Endothelial cell (in vitro differentiated cells): Measurements from ENCODE around the gene ADAMTS8. TPM values are rescaled to one million over a fixed set of nuclear protein-coding genes. Genes with fewer than 3 reads are reported as not detected.

ENCODE experiments used
- DNase-seq: peaks from one replicate; pipeline ENCODE4 v3.0.0; 2021; ENCODE audit warnings: low spot score
- H3K27ac Mint-ChIP-seq: one replicate; pipeline ENCODE4 v1.8.0; 2021; ENCODE audit warnings: mixed read lengths, inconsistent platforms; ENCODE audit not compliant: unreplicated experiment
- H3K27me3 Mint-ChIP-seq: one replicate; pipeline ENCODE4 v1.8.0; 2021; ENCODE audit warnings: mild to moderate bottlenecking, moderate library complexity, mixed read lengths, inconsistent platforms; ENCODE audit not compliant: unreplicated experiment
- H3K36me3 Mint-ChIP-seq: one replicate; pipeline ENCODE4 v1.8.0; 2021; ENCODE audit warnings: mild to moderate bottlenecking, low read depth, mixed read lengths, inconsistent platforms; ENCODE audit not compliant: unreplicated experiment
- H3K4me1 Mint-ChIP-seq: one replicate; pipeline ENCODE4 v1.8.0; 2021; ENCODE audit warnings: mild to moderate bottlenecking, mixed read lengths, inconsistent platforms; ENCODE audit not compliant: unreplicated experiment
- H3K4me3 Mint-ChIP-seq: one replicate; pipeline ENCODE4 v1.8.0; 2021; ENCODE audit warnings: mild to moderate bottlenecking, mixed read lengths, inconsistent platforms; ENCODE audit not compliant: unreplicated experiment
- H3K9me3 Mint-ChIP-seq: one replicate; pipeline ENCODE4 v1.8.0; 2021; ENCODE audit warnings: mixed read lengths, inconsistent platforms; ENCODE audit not compliant: unreplicated experiment
- total RNA-seq: library from RNA; stranded (reverse); fragmentation: NEBNext Ultra II Directional; extraction: Animal tissue kit (Norgen Biotek cat#: 25700); gene quantifications from one replicate; pipeline ENCODE4 v1.2.1, GENCODE V29; 2021; ENCODE audit not compliant: unreplicated experiment
- TF ChIP-seq, protein P1 (sequence below): fragments of 200-600 bp; sonication (generic); IDR thresholded peaks from one replicate; pipeline ENCODE4 v1.5.0; 2021; ENCODE audit warnings: antibody characterized with exemption; ENCODE audit not compliant: unreplicated experiment

ADAMTS8 gene
- total RNA-seq, 1 donor from 2014 or later = 0.31 TPM

DNA sequence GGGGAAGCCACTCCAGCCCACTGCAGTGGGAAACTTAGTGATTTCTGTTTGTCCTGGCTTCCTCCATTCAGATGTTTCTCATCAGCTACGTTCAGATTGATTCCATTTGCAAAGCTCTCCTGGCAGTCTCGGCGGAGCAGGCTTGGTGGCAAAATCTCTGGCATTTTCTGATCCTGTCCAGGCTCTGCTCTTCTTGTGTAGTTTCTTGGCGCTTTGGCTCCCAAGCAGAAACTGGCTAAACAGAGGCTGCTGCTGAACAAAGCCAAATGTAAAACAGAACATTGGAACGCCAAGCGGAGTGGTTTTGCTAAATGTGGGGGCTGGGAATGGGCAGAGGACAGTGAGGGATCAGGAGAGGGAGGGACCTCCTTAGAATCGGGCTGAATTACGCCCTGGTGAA lies 36.7 kb downstream of the ADAMTS8 start:
- Mint-ChIP-seq H3K9me3 (no peaks in the 10 kb centered on the region), H3K4me3 (no peak overlapping the region), H3K27ac (no peak overlapping the region), H3K27me3 (peaks cover 7% of the 10 kb centered on the region), H3K36me3 (no peaks in the 10 kb centered on the region), H3K4me1 (peaks cover 10% of the 10 kb centered on the region)
- TF ChIP-seq, protein P1, sequence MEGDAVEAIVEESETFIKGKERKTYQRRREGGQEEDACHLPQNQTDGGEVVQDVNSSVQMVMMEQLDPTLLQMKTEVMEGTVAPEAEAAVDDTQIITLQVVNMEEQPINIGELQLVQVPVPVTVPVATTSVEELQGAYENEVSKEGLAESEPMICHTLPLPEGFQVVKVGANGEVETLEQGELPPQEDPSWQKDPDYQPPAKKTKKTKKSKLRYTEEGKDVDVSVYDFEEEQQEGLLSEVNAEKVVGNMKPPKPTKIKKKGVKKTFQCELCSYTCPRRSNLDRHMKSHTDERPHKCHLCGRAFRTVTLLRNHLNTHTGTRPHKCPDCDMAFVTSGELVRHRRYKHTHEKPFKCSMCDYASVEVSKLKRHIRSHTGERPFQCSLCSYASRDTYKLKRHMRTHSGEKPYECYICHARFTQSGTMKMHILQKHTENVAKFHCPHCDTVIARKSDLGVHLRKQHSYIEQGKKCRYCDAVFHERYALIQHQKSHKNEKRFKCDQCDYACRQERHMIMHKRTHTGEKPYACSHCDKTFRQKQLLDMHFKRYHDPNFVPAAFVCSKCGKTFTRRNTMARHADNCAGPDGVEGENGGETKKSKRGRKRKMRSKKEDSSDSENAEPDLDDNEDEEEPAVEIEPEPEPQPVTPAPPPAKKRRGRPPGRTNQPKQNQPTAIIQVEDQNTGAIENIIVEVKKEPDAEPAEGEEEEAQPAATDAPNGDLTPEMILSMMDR = no peak
- DNase-seq = no peak

GRCh38 chr11:130390071-130390758 lies 38.2 kb downstream of the ADAMTS8 start:
- DNase-seq = no peak
- H3K27ac Mint-ChIP-seq = no peak overlapping the region
- H3K4me1 Mint-ChIP-seq = peaks cover 10% of the 10 kb centered on the region
- H3K9me3 Mint-ChIP-seq = no peaks in the 10 kb centered on the region
- H3K27me3 Mint-ChIP-seq = peaks cover 6% of the 10 kb centered on the region
- TF ChIP-seq, protein P1 = no peak
- H3K36me3 Mint-ChIP-seq = no peaks in the 10 kb centered on the region
- no peak overlapping the region for H3K4me3 Mint-ChIP-seq

GRCh38 chr11:130389335-130389935 lies 39.0 kb downstream of the ADAMTS8 start:
- H3K4me3 Mint-ChIP-seq = no peak overlapping the region
- no peaks in the 10 kb centered on the region for H3K36me3 Mint-ChIP-seq
- TF ChIP-seq, protein P1 = no peak
- DNase-seq = no peak
- peaks cover 10% of the 10 kb centered on the region for H3K4me1 Mint-ChIP-seq
- H3K27ac Mint-ChIP-seq = no peak overlapping the region
- no peaks in the 10 kb centered on the region for H3K9me3 Mint-ChIP-seq
- H3K27me3 Mint-ChIP-seq = peaks cover 6% of the 10 kb centered on the region

- Mint-ChIP-seq H3K9me3 (no peaks in the 10 kb centered on the region), H3K36me3 (no peaks in the 10 kb centered on the region), H3K4me1 (peaks cover 10% of the 10 kb centered on the region), H3K27me3 (peaks cover 3% of the 10 kb centered on the region), H3K4me3 (no peak overlapping the region), H3K27ac (no peak overlapping the region)
- TF ChIP-seq, protein P1 = no peak
- DNase-seq = no peak
Measured at GRCh38 chr11:130388607-130389205, 39.7 kb downstream of the ADAMTS8 start.

DNA sequence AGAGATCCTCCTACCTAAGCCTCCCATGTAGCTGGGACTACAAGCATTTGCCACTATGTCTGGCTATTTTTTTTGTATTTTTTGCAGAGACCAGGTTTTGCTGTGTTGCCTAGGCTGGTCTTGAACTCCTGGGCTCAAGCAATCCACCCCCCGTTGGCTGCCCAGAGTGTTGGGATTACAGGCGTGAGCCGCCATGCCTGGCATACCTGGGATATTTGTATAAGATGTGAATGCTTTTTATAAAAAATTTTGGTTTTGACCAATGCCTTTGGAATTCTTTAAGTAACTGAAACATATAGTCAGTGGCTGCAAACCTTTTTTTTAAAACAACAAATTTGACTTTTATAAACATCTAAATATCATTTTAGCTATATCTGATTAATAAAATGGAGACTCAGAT lies 42.4 kb downstream of the ADAMTS8 start:
- Mint-ChIP-seq H3K4me3 (no peak overlapping the region), H3K27me3 (peaks cover 4% of the 10 kb centered on the region)

More for the DNA sequence above, 42.4 kb downstream of the ADAMTS8 start:
- no peaks in the 10 kb centered on the region for H3K9me3 Mint-ChIP-seq
- TF ChIP-seq, protein P1 = no peak
- H3K27ac Mint-ChIP-seq = no peak overlapping the region
- H3K36me3 Mint-ChIP-seq = no peaks in the 10 kb centered on the region
- no peak for DNase-seq
- H3K4me1 Mint-ChIP-seq = peaks cover 10% of the 10 kb centered on the region
